Brain microvascular endothelial cell (primary cell): ENCODE data around the gene ANKRD12.
"Not testable (repeated sequence)": the region's sequence is repeated elsewhere in the genome, so short reads cannot be mapped to it uniquely, and the experiment has no call there.

Source experiments
- DNase-seq: peaks from one replicate; pipeline ENCODE4 v3.0.0-alpha.2; 2020
- H3K27ac ChIP-seq: fragments of 250-450 bp; sonication (Bioruptor Pico); 2 replicates; pipeline ENCODE4 v1.5.1; 2020; ENCODE audit warnings: mild to moderate bottlenecking, moderate library complexity
- H3K27me3 ChIP-seq: fragments of 250-450 bp; sonication (Bioruptor Pico); replicated peaks from 2 replicates; pipeline ENCODE4 v1.5.1; 2020; ENCODE audit warnings: mild to moderate bottlenecking
- H3K36me3 ChIP-seq: fragments of 250-450 bp; sonication (Bioruptor Pico); replicated peaks from 2 replicates; pipeline ENCODE4 v1.5.1; 2020; ENCODE audit warnings: mild to moderate bottlenecking
- H3K4me3 ChIP-seq: 2 replicates; pipeline ENCODE4 v1.5.1; 2011; ENCODE audit warnings: low read depth, mild to moderate bottlenecking, control low read depth, low read length, moderate library complexity
- in situ Hi-C: cut with HindIII; loops from 2 replicates; pipeline ENCODE4 v1.10.0; 2017; ENCODE audit warnings: low sequenced_read_pairs, low pct_ligation_motif_present
- TF ChIP-seq, protein P1 (sequence below): IDR thresholded peaks from 2 replicates; pipeline ENCODE4 v1.5.1; 2011; ENCODE audit warnings: low read depth, mild to moderate bottlenecking, moderate library complexity, low read length, control low read depth, inconsistent platforms; ENCODE audit errors: missing control alignments

The ANKRD12 gene

DNA sequence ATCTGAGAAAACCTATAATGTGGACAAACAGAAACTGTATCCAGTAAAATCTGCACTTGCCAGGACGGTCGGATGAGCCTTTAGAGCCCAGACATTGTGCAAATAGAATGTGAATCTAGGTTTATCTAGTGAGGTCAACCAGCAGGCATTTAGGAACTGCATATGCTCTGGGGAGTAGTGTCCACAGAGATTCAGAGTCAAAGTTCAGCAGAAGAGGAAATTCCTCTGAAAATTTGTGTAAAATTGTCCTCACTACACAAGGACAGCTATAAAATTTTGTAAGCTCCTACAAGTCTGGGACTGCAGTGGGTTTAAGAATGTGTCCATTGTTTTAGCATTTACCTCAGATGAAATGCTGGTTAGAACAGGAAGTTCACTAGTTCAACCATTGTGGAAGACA is 43.9 kb upstream of the ANKRD12 start:
- no peaks in the 10 kb centered on the region for H3K27me3 ChIP-seq
- in situ Hi-C loops = no loop called here
- peak overlapping the region; percentile 97 for H3K27ac ChIP-seq
- no peaks in the 10 kb centered on the region for H3K36me3 ChIP-seq
- DNase-seq = peak; percentile 64
- no peak overlapping the region for H3K4me3 ChIP-seq
- TF ChIP-seq, protein P1, sequence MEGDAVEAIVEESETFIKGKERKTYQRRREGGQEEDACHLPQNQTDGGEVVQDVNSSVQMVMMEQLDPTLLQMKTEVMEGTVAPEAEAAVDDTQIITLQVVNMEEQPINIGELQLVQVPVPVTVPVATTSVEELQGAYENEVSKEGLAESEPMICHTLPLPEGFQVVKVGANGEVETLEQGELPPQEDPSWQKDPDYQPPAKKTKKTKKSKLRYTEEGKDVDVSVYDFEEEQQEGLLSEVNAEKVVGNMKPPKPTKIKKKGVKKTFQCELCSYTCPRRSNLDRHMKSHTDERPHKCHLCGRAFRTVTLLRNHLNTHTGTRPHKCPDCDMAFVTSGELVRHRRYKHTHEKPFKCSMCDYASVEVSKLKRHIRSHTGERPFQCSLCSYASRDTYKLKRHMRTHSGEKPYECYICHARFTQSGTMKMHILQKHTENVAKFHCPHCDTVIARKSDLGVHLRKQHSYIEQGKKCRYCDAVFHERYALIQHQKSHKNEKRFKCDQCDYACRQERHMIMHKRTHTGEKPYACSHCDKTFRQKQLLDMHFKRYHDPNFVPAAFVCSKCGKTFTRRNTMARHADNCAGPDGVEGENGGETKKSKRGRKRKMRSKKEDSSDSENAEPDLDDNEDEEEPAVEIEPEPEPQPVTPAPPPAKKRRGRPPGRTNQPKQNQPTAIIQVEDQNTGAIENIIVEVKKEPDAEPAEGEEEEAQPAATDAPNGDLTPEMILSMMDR = no peak

DNA sequence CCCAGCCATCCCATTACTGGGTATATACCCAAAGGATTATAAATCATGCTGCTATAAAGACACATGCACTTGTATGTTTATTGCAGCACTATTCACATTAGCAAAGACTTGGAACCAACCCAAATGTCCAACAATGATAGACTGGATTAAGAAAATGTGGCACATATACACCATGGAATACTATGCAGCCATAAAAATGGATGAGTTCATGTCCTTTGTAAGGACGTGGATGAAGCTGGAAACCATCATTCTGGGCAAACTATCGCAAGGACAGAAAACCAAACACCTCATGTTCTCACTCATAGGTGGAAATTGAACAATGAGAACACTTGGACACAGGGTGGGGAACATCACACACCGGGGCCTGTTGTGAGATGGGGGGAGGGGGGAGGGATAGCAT is 43.5 kb upstream of the ANKRD12 start:
- H3K36me3 ChIP-seq, H3K4me3 ChIP-seq, DNase-seq, in situ Hi-C loops, H3K27me3 ChIP-seq: not testable (repeated sequence)
- H3K27ac ChIP-seq = peak overlapping the region; percentile 97

DNA sequence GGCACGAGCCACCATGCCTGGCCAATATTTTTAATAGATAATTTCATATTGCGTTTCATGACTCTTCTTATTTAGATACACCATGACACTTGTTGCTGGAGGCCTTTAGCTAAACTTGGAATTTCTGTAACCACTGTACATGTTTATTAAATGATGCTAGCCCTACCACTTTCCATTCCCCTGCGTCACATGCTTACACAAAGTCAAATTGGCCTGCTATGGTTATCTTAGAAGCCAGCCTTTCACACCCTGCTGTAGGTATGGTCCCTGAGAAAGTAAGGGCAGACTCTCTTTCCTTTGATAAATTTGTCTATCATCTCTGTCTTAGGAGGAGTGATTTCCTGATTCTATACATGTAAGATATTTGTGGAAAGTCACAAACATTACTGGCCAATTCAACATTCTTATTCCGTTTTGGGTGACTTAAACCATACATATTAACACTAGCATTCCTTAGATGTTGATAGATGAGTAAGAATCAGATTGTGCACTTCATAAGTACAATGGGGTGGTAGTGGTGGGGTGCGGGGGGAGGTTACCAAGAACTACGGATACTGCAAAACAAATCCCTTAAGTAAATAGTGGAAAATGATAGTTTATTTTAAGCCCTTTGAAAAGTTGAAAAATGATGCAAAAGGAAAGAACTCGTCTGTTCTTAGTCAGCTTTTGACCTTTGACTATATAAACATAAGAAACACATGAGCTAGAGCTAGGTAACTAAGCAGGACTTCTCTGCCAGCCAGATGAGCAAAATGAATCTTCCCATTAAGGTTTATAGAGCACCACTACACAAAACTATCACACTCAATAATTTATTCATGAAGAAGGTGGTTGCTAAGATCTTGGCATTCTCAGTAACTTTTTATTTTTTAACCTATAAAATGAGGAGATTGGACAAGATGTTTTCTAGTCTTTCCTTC is 42.0 kb upstream of the ANKRD12 start:
- Histone ChIP-seq H3K27me3 (no peaks in the 10 kb centered on the region), H3K4me3 (no peak overlapping the region), H3K27ac (peak overlapping the region; percentile 97), H3K36me3 (no peaks in the 10 kb centered on the region)
- peak; percentile 96 for DNase-seq
- in situ Hi-C loops = no loop called here
- TF ChIP-seq, protein P1 = no peak

DNA sequence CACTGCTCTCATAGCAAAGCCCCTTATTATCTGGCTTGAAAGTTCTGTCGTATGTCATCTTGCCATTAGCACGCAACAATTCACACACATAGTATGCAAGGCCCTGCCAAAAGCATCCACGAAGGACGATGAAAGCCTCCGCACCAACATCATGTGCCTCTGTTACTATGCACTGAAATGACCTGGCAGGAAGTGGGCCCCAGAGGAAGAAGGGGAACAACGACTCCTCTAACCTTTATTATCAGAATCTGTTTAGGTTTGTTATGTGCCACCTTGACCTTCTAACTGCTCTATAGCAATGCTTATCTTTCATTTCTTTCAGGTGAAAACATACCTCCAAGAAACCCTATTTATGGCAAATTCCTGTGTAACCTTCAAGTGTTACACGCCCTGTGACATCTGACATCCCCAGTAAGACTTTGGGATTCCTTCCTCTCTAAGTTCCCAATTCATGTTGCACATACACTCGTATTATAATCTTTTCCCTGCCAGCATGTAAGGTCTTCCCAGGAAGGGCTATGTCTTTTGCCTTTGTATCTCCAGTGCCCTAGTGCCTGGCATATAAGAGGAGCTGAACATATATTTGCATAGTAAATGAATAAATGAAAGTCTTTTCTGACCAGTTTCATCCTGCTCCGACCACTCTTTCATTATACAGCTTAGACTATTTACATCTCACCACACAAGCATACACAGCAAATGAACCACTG is 41.1 kb upstream of the ANKRD12 start:
- DNase-seq = peak; percentile 29
- peak overlapping the region; percentile 97 for H3K27ac ChIP-seq

DNA sequence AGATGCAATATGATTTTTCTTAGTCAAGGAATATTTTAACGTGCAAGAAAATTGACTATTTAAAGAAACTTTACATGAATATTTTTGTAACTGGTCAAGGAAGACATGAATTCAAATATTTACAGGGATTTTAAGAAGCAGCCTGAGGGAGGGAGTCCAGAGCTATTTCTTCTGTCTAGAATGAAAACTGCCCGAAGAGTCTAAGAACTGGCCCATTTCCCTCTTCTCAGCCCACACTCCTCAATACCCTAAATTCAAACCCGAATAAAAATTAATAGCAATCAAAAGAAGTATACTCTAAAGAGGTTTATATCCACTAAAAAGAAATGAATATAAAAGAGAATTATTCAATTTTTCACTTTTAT is 40.6 kb upstream of the ANKRD12 start:
- in situ Hi-C loops = no loop called here
- H3K27ac ChIP-seq = peak overlapping the region; percentile 97
- DNase-seq = no peak
- H3K36me3 ChIP-seq = no peaks in the 10 kb centered on the region
- no peaks in the 10 kb centered on the region for H3K27me3 ChIP-seq
- no peak overlapping the region for H3K4me3 ChIP-seq
- TF ChIP-seq, protein P1 = no peak

More for the DNA sequence above, 41.1 kb upstream of the ANKRD12 start:
- Histone ChIP-seq H3K4me3 (no peak overlapping the region), H3K36me3 (no peaks in the 10 kb centered on the region), H3K27me3 (no peaks in the 10 kb centered on the region)
- TF ChIP-seq, protein P1 = no peak
- in situ Hi-C loops = no loop called here

DNA sequence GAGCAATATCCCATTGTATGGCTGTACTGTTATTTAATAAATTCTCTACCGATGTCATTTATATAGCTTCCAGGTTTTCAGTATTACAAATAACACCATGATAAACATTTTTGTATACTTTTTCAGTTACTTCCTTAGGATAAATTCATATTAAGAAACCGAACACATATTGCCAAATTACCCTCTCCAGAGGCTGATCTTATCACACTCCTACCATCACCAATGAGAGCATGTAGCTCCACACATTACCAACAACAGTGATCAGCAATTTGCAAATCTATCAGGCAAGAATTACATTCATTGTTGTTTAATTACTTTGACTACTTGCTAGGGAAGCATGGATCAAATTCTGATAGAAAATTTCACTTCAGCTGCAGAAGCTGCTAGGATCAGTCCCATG is 39.9 kb upstream of the ANKRD12 start:
- in situ Hi-C loops = no loop called here
- TF ChIP-seq, protein P1 = no peak
- H3K27ac ChIP-seq = no peak overlapping the region
- H3K36me3 ChIP-seq = no peaks in the 10 kb centered on the region
- H3K4me3 ChIP-seq = no peak overlapping the region
- no peaks in the 10 kb centered on the region for H3K27me3 ChIP-seq
- no peak for DNase-seq
